Kidney (tissue), 14 donors: ENCODE data around the gene RECK. TPM values are rescaled to one million over a fixed set of nuclear protein-coding genes. Genes with fewer than 3 reads are reported as not detected.
"Not testable (repeated sequence)": the region's sequence is repeated elsewhere in the genome, so short reads cannot be mapped to it uniquely, and the experiment has no call there.

ENCODE experiments used
- DNase-seq, 5 donors: peaks; one replicate each; pipeline ENCODE4 v3.0.0-alpha.2; 2013 to 2020
- FAIRE-seq: peaks from 2 replicates; lab custom pipeline; 2012; peaks lifted over from hg19 to GRCh38; lab: Jason Lieb, UNC
- H3K27ac ChIP-seq, 2 donors: one replicate each; pipeline ENCODE4 v1.7.0; 2013; ENCODE audit warnings: low read depth in 2 of 2, low read length in 2 of 2, inconsistent platforms in 1 of 2
- H3K27me3 ChIP-seq: one replicate; pipeline ENCODE4 v1.7.1; 2013; ENCODE audit warnings: low read length, inconsistent platforms; ENCODE audit not compliant: control insufficient read depth, insufficient read depth
- H3K36me3 ChIP-seq, 3 donors: one replicate each; pipeline versions ENCODE4 v1.7.0 to v1.7.1; 2013; ENCODE audit warnings: low read length in 3 of 3, control low read depth in 1 of 3, inconsistent platforms in 1 of 3; ENCODE audit not compliant: insufficient read depth in 3 of 3, control insufficient read depth in 2 of 3
- H3K4me1 ChIP-seq, 3 donors: one replicate each; pipeline versions ENCODE4 v1.7.0 to v1.7.1; 2013; ENCODE audit warnings: low read length in 3 of 3, inconsistent platforms in 1 of 3, low read depth in 1 of 3; ENCODE audit not compliant: control insufficient read depth in 2 of 3, insufficient read depth in 2 of 3
- H3K4me3 ChIP-seq, 3 donors: one replicate each; pipeline versions ENCODE4 v1.7.0 to v1.8.1; 2013; ENCODE audit warnings: low read length in 3 of 3, control low read depth in 1 of 3, inconsistent platforms in 1 of 3
- H3K9ac ChIP-seq, 3 donors: one replicate each; pipeline versions ENCODE4 v1.7.0 to v1.7.1; 2013; ENCODE audit warnings: low read length in 3 of 3, control low read depth in 1 of 3, inconsistent platforms in 1 of 3
- H3K9me3 ChIP-seq, 3 donors: one replicate each; pipeline versions ENCODE4 v1.7.0 to v1.7.1; 2013; ENCODE audit warnings: low read length in 3 of 3, control low read depth in 1 of 3, inconsistent platforms in 1 of 3; ENCODE audit not compliant: control insufficient read depth in 2 of 3, insufficient read depth in 1 of 3
- intact Hi-C: fragments of 100-400 bp; cut with DNase I; formaldehyde crosslinking; loops from one replicate; pipeline ENCODE4 v1.11.1; 2022
- polyA plus RNA-seq: library from polyadenylated mRNA; stranded (reverse); fragments of 350-450 nt; fragmentation: Illumina TruSeq; extraction: RNeasy Lipid Tissue Mini Kit (QIAGEN cat#74804); gene quantifications from one replicate; pipeline ENCODE4 v1.2.3, GENCODE V29; 2014; ENCODE audit warnings: low read depth, low replicate concordance; ENCODE audit not compliant: insufficient read depth
- total RNA-seq: library from RNA; stranded (reverse); fragmentation: NEBNext Ultra II Directional; extraction: Animal tissue kit (Norgen Biotek cat#: 25700); gene quantifications from one replicate; pipeline ENCODE4 v1.2.1, GENCODE V29; 2021
- TF ChIP-seq, protein P1 (sequence below): IDR thresholded peaks from 3 replicates; pipeline ENCODE4 v1.5.1; 2012; ENCODE audit warnings: mild to moderate bottlenecking, moderate library complexity, borderline replicate concordance; ENCODE audit not compliant: insufficient read depth; ENCODE audit errors: extremely low read depth
- donor health status: control.
- donor health status: control.
- donor health status: control.
- donor health status: control.
- donor health status: control.
- donor health status: DM: yes; HTN: yes; CAD: no.
- donor health status: Normal renal cell carcinoma (clear cell type).

The RECK gene
- total and polyA plus RNA-seq, 2 donors from 2014 or later: 4.5 to 10.4 TPM

DNA sequence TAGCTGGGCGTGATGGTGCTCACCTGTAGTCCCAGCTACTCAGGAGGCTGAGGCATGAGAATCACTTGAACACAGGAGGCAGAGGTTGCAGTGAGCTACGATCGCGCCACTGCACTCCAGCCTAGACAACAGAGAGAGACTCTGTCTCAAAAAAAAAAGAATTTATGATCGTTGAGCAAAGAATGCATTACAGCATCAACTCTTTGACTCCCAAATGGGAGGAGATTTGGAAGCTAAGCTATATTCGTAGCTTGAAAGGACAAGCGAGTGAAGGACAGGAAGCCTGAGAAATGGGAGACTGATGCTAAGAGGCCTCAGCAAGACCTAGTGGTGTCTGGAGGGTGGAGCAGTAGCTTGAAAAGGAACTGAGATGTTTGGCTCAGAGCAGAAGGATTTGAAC, 122.2 kb downstream of the RECK start:
- TF ChIP-seq, protein P1, sequence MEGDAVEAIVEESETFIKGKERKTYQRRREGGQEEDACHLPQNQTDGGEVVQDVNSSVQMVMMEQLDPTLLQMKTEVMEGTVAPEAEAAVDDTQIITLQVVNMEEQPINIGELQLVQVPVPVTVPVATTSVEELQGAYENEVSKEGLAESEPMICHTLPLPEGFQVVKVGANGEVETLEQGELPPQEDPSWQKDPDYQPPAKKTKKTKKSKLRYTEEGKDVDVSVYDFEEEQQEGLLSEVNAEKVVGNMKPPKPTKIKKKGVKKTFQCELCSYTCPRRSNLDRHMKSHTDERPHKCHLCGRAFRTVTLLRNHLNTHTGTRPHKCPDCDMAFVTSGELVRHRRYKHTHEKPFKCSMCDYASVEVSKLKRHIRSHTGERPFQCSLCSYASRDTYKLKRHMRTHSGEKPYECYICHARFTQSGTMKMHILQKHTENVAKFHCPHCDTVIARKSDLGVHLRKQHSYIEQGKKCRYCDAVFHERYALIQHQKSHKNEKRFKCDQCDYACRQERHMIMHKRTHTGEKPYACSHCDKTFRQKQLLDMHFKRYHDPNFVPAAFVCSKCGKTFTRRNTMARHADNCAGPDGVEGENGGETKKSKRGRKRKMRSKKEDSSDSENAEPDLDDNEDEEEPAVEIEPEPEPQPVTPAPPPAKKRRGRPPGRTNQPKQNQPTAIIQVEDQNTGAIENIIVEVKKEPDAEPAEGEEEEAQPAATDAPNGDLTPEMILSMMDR: no peak
- Histone ChIP-seq H3K36me3 (no peaks in the 10 kb centered on the region), H3K4me3 (no peak overlapping the region), H3K9ac (no peak overlapping the region), H3K4me1 (peaks cover 0 to 10% (median 6%) of the 10 kb centered on the region in 3 donors), H3K27me3 (no peaks in the 10 kb centered on the region), H3K9me3 (no peaks in the 10 kb centered on the region), H3K27ac (no peak overlapping the region)
- FAIRE-seq (no peak), DNase-seq (peak in 1 of 5 donors; percentile 8)
- intact Hi-C loops: no loop called here

GRCh38 chr9:36159509-36159908, 122.8 kb downstream of the RECK start:
- H3K36me3 ChIP-seq, H3K27me3 ChIP-seq, H3K27ac ChIP-seq, FAIRE-seq, intact Hi-C loops, H3K4me3 ChIP-seq, H3K4me1 ChIP-seq, H3K9me3 ChIP-seq, H3K9ac ChIP-seq: not testable (repeated sequence)
- peak in 1 of 5 donors; percentile 13 for DNase-seq

- H3K27ac ChIP-seq, H3K27me3 ChIP-seq, FAIRE-seq, H3K4me1 ChIP-seq, H3K4me3 ChIP-seq, H3K36me3 ChIP-seq, H3K9ac ChIP-seq, H3K9me3 ChIP-seq: not testable (repeated sequence)
- peak in 1 of 5 donors; percentile 52 for DNase-seq
- intact Hi-C loops: loop anchor here (10.0 kb wide), 1 partner anchor 45 kb away; no protein-coding TSS in a partner anchor
Measured at GRCh38 chr9:36160126-36160525, 123.4 kb downstream of the RECK start.

- no peak overlapping the region for H3K4me3 ChIP-seq
- no peak overlapping the region for H3K9ac ChIP-seq
- H3K9me3 ChIP-seq: no peaks in the 10 kb centered on the region
- peak in 1 of 5 donors; percentile 4 for DNase-seq
- intact Hi-C loops: loop anchor here (10.0 kb wide), 1 partner anchor 46 kb away; no protein-coding TSS in a partner anchor
- TF ChIP-seq, protein P1: no peak
- peaks cover 0 to 2% (median under 1%) of the 10 kb centered on the region in 3 donors for H3K4me1 ChIP-seq
- no peaks in the 10 kb centered on the region for H3K36me3 ChIP-seq
- FAIRE-seq: no peak
- H3K27me3 ChIP-seq: no peaks in the 10 kb centered on the region
- no peak overlapping the region for H3K27ac ChIP-seq
Measured at GRCh38 chr9:36161187-36161586, 124.5 kb downstream of the RECK start.
